CD14-positive monocyte (primary cell): ENCODE results near the gene SMARCA2. TPM values are rescaled to one million over a fixed set of nuclear protein-coding genes. Genes with fewer than 3 reads are reported as not detected.

Source experiments
- DNase-seq, 3 donors: peaks; one replicate each; pipeline ENCODE4 v3.0.0-alpha.2; 2011 to 2022
- H2AFZ ChIP-seq: 2 replicates; pipeline ENCODE4 v1.6.0; 2012; ENCODE audit warnings: mild to moderate bottlenecking, low read depth, low read length, inconsistent platforms; ENCODE audit not compliant: insufficient read depth, poor library complexity, severe bottlenecking
- H3K27ac ChIP-seq, 2 donors: 1 replicate in 1 of 2; 2 replicates in 1 of 2; pipeline ENCODE4 v1.5.1; 2012 to 2013; ENCODE audit warnings: low read length in 2 of 2, control low read depth in 1 of 2, inconsistent platforms in 1 of 2, low read depth in 1 of 2, mild to moderate bottlenecking in 1 of 2
- H3K27me3 ChIP-seq, 2 donors: one replicate each; pipeline versions ENCODE4 v1.6.0 to v1.6.1; 2011 to 2013; ENCODE audit warnings: low read length in 2 of 2; ENCODE audit not compliant: control insufficient read depth in 2 of 2, insufficient read depth in 2 of 2
- H3K36me3 ChIP-seq, 2 donors: replicated peaks in 1 of 2; 1 replicate in 1 of 2; 2 replicates in 1 of 2; pipeline versions ENCODE4 v1.5.1 to v1.6.1; 2012 to 2013; ENCODE audit warnings: low read length in 2 of 2, control low read depth in 1 of 2, inconsistent platforms in 1 of 2, mild to moderate bottlenecking in 1 of 2; ENCODE audit not compliant: insufficient read depth in 2 of 2, control insufficient read depth in 1 of 2
- H3K4me1 ChIP-seq, 2 donors: 1 replicate in 1 of 2; 2 replicates in 1 of 2; pipeline versions ENCODE4 v1.5.1 to v1.6.1; 2012 to 2013; ENCODE audit warnings: low read length in 2 of 2, control low read depth in 1 of 2, inconsistent platforms in 1 of 2, mild to moderate bottlenecking in 1 of 2, moderate library complexity in 1 of 2; ENCODE audit not compliant: insufficient read depth in 2 of 2, control insufficient read depth in 1 of 2
- H3K4me2 ChIP-seq: replicated peaks from 2 replicates; pipeline ENCODE3; 2012; ENCODE audit warnings: low read length, moderate library complexity, mild to moderate bottlenecking; ENCODE audit not compliant: poor library complexity, severe bottlenecking; ENCODE audit errors: extremely low read depth
- H3K4me3 ChIP-seq, 3 experiments: fragments of 200-600 bp in 1 of 3; sonication (generic) in 1 of 3; replicated peaks in 1 of 3; 1 replicate in 2 of 3; 2 replicates in 1 of 3; pipeline ENCODE4 v1.5.1; 2011 to 2013; ENCODE audit warnings: low read length in 3 of 3, mild to moderate bottlenecking in 3 of 3, control low read depth in 2 of 3, low read depth in 2 of 3, inconsistent platforms in 1 of 3, moderate library complexity in 1 of 3
- H3K79me2 ChIP-seq: 2 replicates; pipeline ENCODE4 v1.6.0; 2012; ENCODE audit warnings: mild to moderate bottlenecking, control low read depth, inconsistent platforms, low read length, moderate library complexity; ENCODE audit not compliant: insufficient read depth
- H3K9ac ChIP-seq: 2 replicates; pipeline ENCODE4 v1.6.0; 2017; ENCODE audit warnings: low read length, mild to moderate bottlenecking; ENCODE audit not compliant: insufficient read depth, poor library complexity, severe bottlenecking
- H3K9me3 ChIP-seq, 2 donors: replicated peaks in 1 of 2; 1 replicate in 1 of 2; 2 replicates in 1 of 2; pipeline versions ENCODE4 v1.5.1 to v1.6.1; 2012 to 2013; ENCODE audit warnings: low read length in 2 of 2, control low read depth in 1 of 2; ENCODE audit not compliant: control insufficient read depth in 1 of 2, insufficient read depth in 1 of 2
- H4K20me1 ChIP-seq: 2 replicates; pipeline ENCODE4 v1.6.0; 2012; ENCODE audit warnings: mild to moderate bottlenecking, low read length, control low read depth, moderate library complexity; ENCODE audit not compliant: insufficient read depth
- H3K27ac Mint-ChIP-seq, 7 donors: one replicate each; pipeline ENCODE4 v1.8.0; 2020; ENCODE audit warnings: mild to moderate bottlenecking in 7 of 7, mixed read lengths in 7 of 7, moderate library complexity in 6 of 7, inconsistent platforms in 2 of 7
- H3K27me3 Mint-ChIP-seq, 3 donors: one replicate each; pipeline ENCODE4 v1.8.0; 2021 to 2022; ENCODE audit warnings: low read depth in 3 of 3, mild to moderate bottlenecking in 3 of 3, mixed read lengths in 3 of 3, moderate library complexity in 3 of 3, inconsistent platforms in 1 of 3
- H3K36me3 Mint-ChIP-seq, 2 donors: one replicate each; pipeline ENCODE4 v1.8.0; 2020; ENCODE audit warnings: mixed read lengths in 2 of 2, inconsistent platforms in 1 of 2, mild to moderate bottlenecking in 1 of 2
- H3K4me1 Mint-ChIP-seq: one replicate; pipeline ENCODE4 v1.8.0; 2020; ENCODE audit warnings: mild to moderate bottlenecking, mixed read lengths
- H3K4me3 Mint-ChIP-seq, 2 donors: one replicate each; pipeline ENCODE4 v1.8.0; 2020; ENCODE audit warnings: mild to moderate bottlenecking in 2 of 2, mixed read lengths in 2 of 2, moderate library complexity in 1 of 2
- H3K9me3 Mint-ChIP-seq, 7 donors: one replicate each; pipeline ENCODE4 v1.8.0; 2020 to 2022; ENCODE audit warnings: mixed read lengths in 7 of 7, mild to moderate bottlenecking in 6 of 7, moderate library complexity in 6 of 7, inconsistent platforms in 2 of 7
- CTCF ChIP-seq: fragments of 200-600 bp; IDR thresholded peaks from one replicate; pipeline ENCODE4 v1.8.0; 2022; ENCODE audit warnings: antibody characterized with exemption, mild to moderate bottlenecking
- WGBS: methylation state at CpG from one replicate; pipeline ENCODE4 v1.1.5; 2013; ENCODE audit warnings: missing lambda C conversion rate; ENCODE audit not compliant: insufficient coverage; 5-methylcytosine and 5-hydroxymethylcytosine counted together
- intact Hi-C, 2 donors: fragments of 100-400 bp; cut with micrococcal nuclease; formaldehyde crosslinking; loops; one replicate each; pipeline versions ENCODE4 v1.15.0 to v1.15.1; 2023
- polyA plus RNA-seq, 3 donors: library from polyadenylated mRNA; depleted of rRNA in 1 of 3; unstranded in 2 of 3; stranded (reverse) in 1 of 3; fragments of 300-500 nt in 2 of 3; fragments of >200 nt in 1 of 3; fragmentation: Illumina TruSeq in 2 of 3; gene quantifications; 1 replicate in 2 of 3; 2 replicates in 1 of 3; pipeline ENCODE4 v1.2.3, GENCODE V29; 2012 to 2021

Gene SMARCA2
- polyA plus RNA-seq, 3 donors, result 11.0 to 54.7 (median 11.8) TPM

- Histone ChIP-seq H3K36me3 (peaks cover 92 to 100% of the 10 kb centered on the region in 2 donors), H3K27ac (peak overlapping the region in 1 of 2 donors; percentile 43), H3K4me2 (no peak overlapping the region), H3K79me2 (no peaks in the 10 kb centered on the region), H3K9ac (no peak overlapping the region), H2AFZ (no peak overlapping the region), H3K4me3 (no peak overlapping the region), H3K27me3 (no peaks in the 10 kb centered on the region), H3K4me1 (no peaks in the 10 kb centered on the region), H3K9me3 (no peaks in the 10 kb centered on the region), H4K20me1 (no peaks in the 10 kb centered on the region)
- 100% methylated on average over 1 of the region's 5 CpGs for WGBS
- Mint-ChIP-seq H3K9me3 (no peaks in the 10 kb centered on the region), H3K36me3 (peaks cover 82 to 94% of the 10 kb centered on the region in 2 donors), H3K4me1 (peaks cover 5% of the 10 kb centered on the region), H3K27me3 (no peaks in the 10 kb centered on the region), H3K27ac (peak overlapping the region in 2 of 7 donors; percentile 48 to 67), H3K4me3 (no peak overlapping the region)
- TF ChIP-seq CTCF, result no peak
- no peak for DNase-seq
- intact Hi-C loops, result loop anchor here in 1 of 2 donors (10.0 kb wide), 1 partner anchor 141 kb away; no protein-coding TSS in a partner anchor
Measured at GRCh38 chr9:2086116-2086515, 71.0 kb downstream of the SMARCA2 start.

GRCh38 chr9:2086971-2087370, 71.8 kb downstream of the SMARCA2 start:
- no peaks in the 10 kb centered on the region for H3K4me1 ChIP-seq
- no peak overlapping the region for H3K27ac ChIP-seq
- no peak overlapping the region for H3K4me2 ChIP-seq
- Mint-ChIP-seq H3K27me3 (no peaks in the 10 kb centered on the region), H3K9me3 (no peaks in the 10 kb centered on the region), H3K27ac (peak overlapping the region in 2 of 7 donors; percentile 41 to 55), H3K4me1 (peaks cover 5% of the 10 kb centered on the region), H3K4me3 (no peak overlapping the region), H3K36me3 (peaks cover 82 to 95% of the 10 kb centered on the region in 2 donors)
- peaks cover 91 to 100% of the 10 kb centered on the region in 2 donors for H3K36me3 ChIP-seq
- H3K9ac ChIP-seq, result no peak overlapping the region
- H4K20me1 ChIP-seq, result no peaks in the 10 kb centered on the region
- no peak overlapping the region for H2AFZ ChIP-seq
- no peak overlapping the region for H3K4me3 ChIP-seq
- H3K27me3 ChIP-seq, result no peaks in the 10 kb centered on the region
- no peaks in the 10 kb centered on the region for H3K79me2 ChIP-seq
- no CpG with 5 or more reads among the region's 3 CpGs for WGBS
- DNase-seq, result no peak
- H3K9me3 ChIP-seq, result no peaks in the 10 kb centered on the region
- intact Hi-C loops, result loop anchor here in 1 of 2 donors (10.0 kb wide), 1 partner anchor 142 kb away; no protein-coding TSS in a partner anchor
- no peak for TF ChIP-seq CTCF
